GM19043 (cell line): Measurements from ENCODE around the gene ARID5A.

Experiments used
- ATAC-seq: cut with Tn5 transposase; IDR thresholded peaks from one replicate; pipeline ENCODE4 v1.9.1; 2021; ENCODE audit warnings: low read depth; ENCODE audit not compliant: unreplicated experiment

The ARID5A gene

DNA sequence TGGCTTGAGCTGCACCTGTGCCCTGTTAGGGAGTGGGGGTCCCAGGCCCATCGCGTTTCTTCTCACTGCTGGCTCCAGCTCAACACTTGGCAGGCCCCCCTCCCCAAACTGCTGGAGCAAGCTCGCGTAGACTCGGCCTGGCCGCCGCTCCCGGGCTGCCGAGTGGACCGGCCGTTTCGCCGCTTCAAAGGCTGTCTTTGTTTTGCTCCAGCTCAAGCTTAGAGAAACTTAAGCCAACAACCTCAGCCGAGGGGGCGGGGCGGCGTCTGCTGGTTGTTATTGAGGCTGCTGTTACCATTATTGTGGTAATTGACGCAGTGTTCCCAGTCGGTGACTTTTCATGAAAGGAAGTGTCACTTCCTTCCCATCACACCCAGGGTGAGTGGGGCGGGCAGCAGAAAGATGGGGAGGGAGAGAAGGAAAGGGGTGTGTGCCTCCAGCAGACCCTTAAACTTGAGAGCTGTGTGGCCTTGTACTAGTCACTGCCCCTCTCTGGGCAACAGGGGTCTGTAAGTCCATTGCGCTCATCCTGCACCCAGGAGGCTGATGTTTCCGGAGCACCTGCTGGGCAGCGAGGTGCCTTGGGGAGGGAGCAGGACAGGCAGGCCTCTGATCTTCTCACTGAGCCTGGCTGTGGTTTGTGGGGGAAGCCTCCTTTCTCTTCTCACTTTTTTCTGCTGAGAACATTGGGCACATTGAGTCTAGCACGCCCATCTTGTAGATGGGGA lies 2.1 kb downstream of the ARID5A start:
- ATAC-seq: no peak

- no peak for ATAC-seq
Measured at GRCh38 chr2:96539215-96539920, 2.8 kb downstream of the ARID5A start.

DNA sequence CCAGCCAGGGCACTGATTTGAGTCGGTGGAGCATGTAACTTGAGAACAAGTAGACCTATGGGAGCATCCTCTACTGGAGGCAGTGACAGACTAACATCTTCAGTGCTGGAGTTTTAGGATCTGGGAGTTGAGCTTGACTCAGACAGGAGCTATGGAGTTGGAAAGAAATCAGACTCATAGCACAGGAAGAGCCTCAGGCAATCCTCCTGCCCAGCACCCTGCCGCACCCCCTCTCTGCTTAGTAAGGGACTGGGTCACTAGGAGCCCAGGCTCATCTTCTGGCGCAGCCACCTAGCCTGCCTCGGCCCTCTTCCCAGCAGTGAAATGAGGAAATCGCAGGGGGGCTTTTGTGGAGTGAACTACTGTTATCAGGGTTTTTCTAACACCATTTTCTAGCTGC lies 3.6 kb downstream of the ARID5A start:
- no peak for ATAC-seq

DNA sequence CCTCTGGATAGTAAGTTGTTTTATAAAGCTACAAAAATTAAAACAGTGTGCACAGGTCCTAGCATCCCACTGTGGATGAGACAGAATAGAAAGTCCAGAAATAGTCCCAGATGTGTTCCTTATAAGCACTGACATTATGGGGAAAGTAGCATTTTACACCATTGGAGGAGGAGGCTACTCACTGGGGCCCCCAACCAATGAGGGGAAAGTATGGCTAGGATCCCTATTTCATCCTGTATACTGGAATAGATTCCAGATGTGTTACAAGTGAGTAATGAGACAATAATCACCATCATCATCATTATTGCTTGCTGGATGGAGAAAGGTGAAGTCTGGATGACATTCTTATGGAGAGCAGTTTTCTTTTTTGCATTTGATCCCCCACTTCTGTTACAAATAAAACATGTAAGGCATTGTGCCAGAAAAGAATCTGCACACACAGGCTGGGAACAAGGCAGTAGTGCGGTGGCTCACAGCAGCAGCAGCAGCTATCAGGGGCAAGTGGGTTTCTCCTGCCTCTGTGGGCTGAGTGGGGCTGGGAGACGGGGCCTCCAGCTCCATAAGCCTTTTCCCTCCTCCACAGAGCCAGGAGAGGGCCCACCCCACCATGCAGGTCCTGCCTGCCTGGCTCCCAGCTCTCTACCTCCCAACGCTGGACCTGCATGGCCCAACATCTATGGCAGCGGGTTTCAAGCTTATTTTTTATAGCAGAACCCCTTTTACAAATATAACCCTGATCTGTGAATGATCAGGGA lies 5.0 kb downstream of the ARID5A start:
- no peak for ATAC-seq

- no peak for ATAC-seq
Measured at GRCh38 chr2:96542357-96542977, 5.9 kb downstream of the ARID5A start.

GRCh38 chr2:96546321-96546720 lies 9.8 kb downstream of the ARID5A start:
- no peak for ATAC-seq

DNA sequence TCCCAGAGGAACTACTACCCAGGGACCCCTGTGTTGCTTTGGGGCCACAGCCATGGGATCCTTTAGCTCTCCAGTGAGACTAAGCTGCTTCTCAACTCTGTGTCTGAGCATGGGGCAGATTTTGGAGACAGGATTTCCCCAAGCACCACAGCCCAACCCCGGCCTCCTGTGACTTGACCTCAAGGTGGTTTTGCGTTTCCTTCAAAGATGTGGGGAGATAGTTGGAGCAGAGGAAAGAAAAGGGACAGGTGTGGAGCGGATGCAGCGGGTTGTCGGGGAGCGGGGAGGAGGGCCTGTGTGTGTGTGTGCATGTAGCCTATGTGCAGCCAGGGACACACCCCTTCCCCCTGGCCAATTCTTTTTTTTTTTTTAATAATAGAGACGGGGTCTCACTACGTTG lies 10.2 kb downstream of the ARID5A start:
- no peak for ATAC-seq

- ATAC-seq: no peak
Measured at GRCh38 chr2:96547203-96547641, 10.7 kb downstream of the ARID5A start.

- ATAC-seq: no peak
Measured at GRCh38 chr2:96547731-96548171, 11.2 kb downstream of the ARID5A start.

DNA sequence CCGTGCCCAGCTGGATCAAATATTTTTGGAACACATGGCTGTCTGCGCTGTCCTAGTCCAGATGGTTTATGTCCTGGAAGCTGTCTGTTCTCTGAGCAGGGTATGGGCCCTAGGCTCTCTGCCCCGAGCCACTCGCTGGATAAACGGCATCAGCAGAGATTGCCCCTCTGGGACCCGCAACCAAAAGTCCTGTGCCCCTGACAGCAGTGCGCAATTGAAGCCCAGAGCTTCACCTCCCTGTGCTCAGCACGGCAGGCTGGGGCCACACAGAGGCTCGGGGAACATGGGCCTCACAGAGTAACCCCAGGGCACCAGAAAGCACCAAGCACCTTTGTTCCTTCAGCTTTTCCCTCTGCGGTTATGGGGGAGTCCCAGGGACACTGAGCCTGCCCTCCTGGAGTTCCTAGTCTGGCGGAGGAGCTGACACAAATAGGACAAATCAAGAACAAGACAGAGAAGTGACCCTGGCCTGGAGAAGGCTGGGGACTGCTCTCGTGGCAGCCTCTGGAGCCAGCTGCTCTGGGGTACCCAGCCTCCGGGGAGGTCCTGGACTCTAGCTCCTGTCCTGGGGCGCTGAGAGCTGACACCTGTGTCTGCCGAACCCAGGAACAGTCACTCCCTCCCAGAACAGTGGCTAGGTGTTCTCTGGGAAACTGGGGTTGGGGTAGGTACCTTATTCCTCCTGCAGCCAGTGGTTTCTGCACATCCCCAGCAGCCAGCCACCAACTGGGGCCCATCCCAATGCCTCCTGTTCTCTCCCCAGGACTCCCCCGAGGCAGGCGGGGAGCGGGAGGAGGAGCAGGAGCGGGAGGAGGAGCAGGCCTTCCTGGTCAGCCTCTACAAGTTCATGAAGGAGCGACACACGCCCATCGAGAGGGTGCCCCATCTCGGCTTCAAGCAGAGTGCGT lies 12.3 kb downstream of the ARID5A start:
- ATAC-seq: no peak

DNA sequence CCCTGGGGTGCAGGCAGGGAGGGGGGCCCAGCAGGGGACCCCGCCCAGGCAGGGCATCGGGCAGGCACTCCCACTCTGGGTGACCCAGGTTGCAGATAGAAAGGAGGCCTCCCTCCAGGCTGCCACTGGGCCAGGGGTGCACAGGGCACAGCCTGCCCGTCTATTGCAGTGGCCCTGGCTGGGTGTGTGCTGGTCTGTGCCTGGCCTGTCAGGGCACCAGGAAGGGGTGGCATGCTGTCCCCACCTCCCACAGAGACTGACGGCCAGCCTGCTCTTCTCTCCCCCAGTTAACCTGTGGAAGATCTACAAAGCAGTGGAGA lies 12.9 kb downstream of the ARID5A start:
- ATAC-seq: no peak

DNA sequence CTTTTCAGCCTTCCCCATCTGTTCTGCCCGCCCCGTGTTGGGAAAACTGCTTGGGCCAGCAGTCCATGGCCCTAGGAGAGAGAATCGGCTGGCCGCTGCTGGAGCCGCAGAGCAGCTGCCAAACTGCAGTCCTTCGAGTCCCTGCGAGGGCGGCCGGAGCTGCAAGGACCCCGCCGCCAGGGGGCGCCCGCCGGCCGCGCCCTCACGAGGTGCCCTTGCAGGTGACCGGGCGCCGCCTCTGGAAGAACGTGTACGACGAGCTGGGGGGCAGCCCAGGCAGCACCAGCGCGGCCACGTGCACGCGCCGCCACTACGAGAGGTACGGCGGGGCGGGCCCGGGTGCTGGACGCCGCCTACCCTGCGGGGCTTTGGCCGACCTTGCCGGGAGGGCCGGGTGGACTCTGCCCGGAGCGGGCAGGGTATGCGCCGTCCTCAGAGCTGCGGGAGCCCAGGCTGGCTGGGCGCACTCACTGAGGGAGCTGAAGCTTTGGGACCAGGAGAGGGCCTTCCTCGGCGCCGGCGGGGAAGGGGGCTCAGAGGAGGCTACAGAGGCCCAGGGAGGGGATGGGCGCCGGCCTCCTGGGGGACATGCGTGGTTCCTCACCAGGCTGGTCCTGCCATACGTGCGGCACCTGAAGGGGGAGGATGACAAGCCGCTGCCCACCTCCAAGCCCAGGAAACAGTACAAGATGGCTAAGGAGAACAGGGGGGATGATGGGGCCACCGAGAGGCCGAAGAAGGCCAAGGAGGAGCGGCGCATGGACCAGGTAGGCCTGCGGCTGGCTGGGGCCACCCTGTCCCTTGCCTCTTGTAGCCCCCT lies 13.6 kb downstream of the ARID5A start:
- ATAC-seq: no peak

DNA sequence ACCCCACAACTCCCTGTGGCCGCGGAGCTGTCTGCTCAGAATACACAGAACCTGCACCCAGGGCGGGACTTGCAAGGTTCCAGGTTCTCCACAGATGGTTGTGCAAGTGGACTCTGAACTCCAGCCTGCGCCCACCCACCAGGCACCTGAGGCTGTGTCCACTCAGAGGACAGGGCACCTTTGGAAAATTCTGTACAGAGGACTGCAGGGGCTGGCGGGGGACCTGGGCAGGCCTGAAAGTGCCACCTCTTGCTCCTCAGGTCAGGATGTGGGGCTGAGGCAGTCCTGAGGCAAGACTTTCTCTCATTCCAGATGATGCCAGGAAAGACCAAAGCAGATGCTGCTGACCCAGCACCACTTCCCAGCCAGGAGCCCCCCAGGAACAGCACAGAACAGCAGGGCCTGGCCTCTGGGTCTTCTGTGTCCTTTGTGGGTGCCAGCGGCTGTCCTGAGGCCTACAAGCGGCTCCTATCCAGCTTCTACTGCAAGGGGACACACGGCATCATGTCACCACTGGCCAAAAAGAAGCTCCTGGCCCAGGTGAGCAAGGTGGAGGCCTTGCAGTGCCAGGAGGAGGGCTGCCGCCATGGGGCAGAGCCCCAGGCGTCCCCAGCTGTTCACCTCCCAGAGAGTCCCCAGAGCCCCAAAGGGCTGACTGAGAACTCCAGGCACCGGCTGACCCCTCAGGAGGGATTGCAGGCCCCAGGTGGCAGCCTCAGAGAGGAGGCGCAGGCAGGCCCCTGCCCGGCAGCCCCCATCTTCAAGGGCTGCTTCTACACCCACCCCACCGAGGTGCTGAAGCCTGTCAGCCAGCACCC lies 14.4 kb downstream of the ARID5A start:
- no peak for ATAC-seq

- ATAC-seq: no peak
Measured at GRCh38 chr2:96551605-96552314, 15.2 kb downstream of the ARID5A start.

- no peak for ATAC-seq
Measured at GRCh38 chr2:96552315-96553175, 16.0 kb downstream of the ARID5A start.

DNA sequence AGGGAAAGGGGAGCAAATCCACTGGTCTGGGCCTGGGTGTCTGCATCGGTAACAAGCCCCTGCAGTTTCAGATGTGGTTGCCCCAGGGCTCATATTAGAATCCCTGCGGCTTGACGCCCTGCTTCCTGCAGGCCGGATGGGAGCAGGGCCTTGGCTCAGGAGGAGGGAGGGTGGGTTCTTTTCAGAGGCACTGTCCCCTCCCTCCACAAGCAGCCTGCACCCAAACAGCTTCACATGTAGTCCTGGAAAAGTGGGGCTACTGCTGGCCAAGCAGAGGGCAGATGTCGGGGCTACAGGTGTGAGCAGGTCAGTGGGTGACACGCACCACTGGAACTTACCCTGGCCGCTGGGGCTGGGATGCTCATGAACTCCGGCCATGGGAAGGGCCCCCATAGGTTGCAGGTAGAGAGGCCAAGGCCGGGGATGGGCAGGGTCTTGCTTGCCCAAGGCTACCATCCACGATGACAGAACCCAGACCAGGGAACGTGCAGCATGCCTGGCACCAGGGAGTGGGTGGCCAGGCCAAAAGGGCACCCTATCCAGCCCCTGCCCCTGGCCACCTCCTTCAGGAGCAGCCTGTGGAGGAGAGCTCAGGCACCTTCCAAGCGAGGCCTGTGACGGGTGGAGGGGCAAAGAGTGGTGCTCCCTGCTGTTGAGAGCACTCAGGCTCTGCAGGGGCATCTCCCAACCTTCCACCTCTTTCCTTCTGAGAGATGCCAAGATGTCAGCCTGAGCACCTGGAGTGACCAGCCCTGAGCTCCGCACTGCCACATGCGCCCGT lies 16.8 kb downstream of the ARID5A start:
- no peak for ATAC-seq
